Measurements from ENCODE around the gene RADIL. TPM values are rescaled to one million over a fixed set of nuclear protein-coding genes. Genes with fewer than 3 reads are reported as not detected.

Gene RADIL
- total and polyA plus RNA-seq, 3 donors from 2014 or later, result 24.3 to 29.7 (median 25.6) TPM

DNA sequence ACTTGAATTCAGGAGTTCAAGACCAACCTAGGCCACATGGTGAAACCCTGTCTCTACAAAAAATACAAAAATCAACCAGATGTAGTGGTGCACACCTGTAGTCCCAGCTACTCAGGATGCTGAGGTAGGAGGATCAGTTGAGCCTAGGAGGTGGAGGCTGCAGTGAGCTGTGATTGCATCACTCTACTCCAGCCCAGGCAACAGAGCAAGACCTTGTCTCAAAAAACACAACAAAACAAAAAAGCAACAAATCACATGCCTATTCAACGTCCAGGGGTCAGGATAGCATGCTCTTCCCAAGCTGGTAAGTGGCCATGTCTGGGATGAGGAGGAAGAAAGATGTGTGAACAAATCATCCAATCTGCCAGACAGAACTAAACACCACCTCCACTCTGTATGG lies 6.2 kb upstream of the RADIL start:
- 42 to 60% methylated on average over 1 of the region's 1 CpG for WGBS, 2 donors
- intact Hi-C loops (cut with DNase I; ENCODE audit: low total_unique reads), result loop anchor here (10.0 kb wide), 1 partner anchor 85 kb away; no protein-coding TSS in a partner anchor
- TF ChIP-seq, protein P1, sequence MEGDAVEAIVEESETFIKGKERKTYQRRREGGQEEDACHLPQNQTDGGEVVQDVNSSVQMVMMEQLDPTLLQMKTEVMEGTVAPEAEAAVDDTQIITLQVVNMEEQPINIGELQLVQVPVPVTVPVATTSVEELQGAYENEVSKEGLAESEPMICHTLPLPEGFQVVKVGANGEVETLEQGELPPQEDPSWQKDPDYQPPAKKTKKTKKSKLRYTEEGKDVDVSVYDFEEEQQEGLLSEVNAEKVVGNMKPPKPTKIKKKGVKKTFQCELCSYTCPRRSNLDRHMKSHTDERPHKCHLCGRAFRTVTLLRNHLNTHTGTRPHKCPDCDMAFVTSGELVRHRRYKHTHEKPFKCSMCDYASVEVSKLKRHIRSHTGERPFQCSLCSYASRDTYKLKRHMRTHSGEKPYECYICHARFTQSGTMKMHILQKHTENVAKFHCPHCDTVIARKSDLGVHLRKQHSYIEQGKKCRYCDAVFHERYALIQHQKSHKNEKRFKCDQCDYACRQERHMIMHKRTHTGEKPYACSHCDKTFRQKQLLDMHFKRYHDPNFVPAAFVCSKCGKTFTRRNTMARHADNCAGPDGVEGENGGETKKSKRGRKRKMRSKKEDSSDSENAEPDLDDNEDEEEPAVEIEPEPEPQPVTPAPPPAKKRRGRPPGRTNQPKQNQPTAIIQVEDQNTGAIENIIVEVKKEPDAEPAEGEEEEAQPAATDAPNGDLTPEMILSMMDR (IDR thresholded peaks at IDR 0.05), result no peak
- no peak for TF ChIP-seq POLR2A (IDR thresholded peaks at IDR 0.05)
- H3K36me3 ChIP-seq (ENCODE audit: low read depth, missing control alignments), result no peaks in the 10 kb centered on the region
- no peak for DNase-seq
- no peaks in the 10 kb centered on the region for H3K27me3 ChIP-seq
- H3K4me3 ChIP-seq, result no peak overlapping the region
- H3K27ac ChIP-seq, result no peak overlapping the region
- H3K9me3 ChIP-seq, result no peaks in the 10 kb centered on the region
- no peaks in the 10 kb centered on the region for H3K4me1 ChIP-seq

DNA sequence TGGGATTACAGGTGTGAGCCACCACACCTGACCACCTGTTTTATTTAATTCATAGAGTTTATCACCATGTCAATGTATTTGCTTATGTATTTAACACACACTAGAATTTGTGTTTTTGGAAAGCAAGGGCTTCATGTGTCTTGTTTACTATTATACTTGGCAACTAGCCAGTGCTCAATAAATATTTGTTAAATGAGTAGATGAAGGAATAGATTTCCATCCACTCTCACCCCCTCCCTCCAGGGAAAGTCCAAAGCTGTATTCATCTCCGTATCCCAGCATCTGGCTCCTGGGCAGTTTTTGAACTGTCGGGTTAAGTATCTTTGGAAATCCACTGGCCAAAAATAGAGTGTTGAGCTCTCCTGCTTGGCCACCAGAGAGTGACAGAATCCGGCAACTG lies 4.6 kb upstream of the RADIL start:
- H3K4me3 ChIP-seq, result no peak overlapping the region
- intact Hi-C loops (cut with DNase I; ENCODE audit: low total_unique reads), result loop anchor here (10.0 kb wide), 1 partner anchor 83 kb away; no protein-coding TSS in a partner anchor
- WGBS, 2 donors, result 72 to 77% methylated on average over 3 of the region's 3 CpGs
- no peaks in the 10 kb centered on the region for H3K36me3 ChIP-seq (ENCODE audit: low read depth, missing control alignments)
- H3K4me1 ChIP-seq, result no peaks in the 10 kb centered on the region
- no peak for TF ChIP-seq POLR2A (IDR thresholded peaks at IDR 0.05)
- TF ChIP-seq, protein P1 (IDR thresholded peaks at IDR 0.05), result no peak
- H3K9me3 ChIP-seq, result no peaks in the 10 kb centered on the region
- no peak for DNase-seq
- no peaks in the 10 kb centered on the region for H3K27me3 ChIP-seq
- H3K27ac ChIP-seq, result no peak overlapping the region

DNA sequence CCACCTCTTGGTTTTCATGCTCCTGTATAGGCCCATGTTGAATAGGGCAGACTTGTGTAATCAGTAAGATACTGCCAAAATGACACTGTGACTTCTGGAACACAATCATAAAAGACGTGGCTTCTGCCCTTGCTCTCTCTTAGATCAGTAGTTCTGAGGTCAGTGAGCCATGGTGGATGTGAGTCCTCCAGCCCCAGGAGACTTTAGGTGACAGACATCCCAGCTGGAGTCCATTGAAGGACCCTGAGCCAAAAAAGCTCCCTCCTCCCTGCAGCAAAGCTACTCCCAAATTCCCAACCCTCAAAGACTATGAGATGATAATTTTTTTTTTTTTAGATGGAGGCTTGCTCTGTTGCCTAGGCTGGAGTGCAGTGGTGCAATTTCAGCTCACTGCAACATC lies 3.2 kb upstream of the RADIL start:
- TF ChIP-seq POLR2A (IDR thresholded peaks at IDR 0.05), result no peak
- TF ChIP-seq, protein P1 (IDR thresholded peaks at IDR 0.05), result no peak
- Histone ChIP-seq H3K27me3 (no peaks in the 10 kb centered on the region), H3K27ac (no peak overlapping the region), H3K36me3 (ENCODE audit: low read depth, missing control alignments) (no peaks in the 10 kb centered on the region), H3K9me3 (no peaks in the 10 kb centered on the region), H3K4me3 (no peak overlapping the region), H3K4me1 (peaks cover 9% of the 10 kb centered on the region)
- intact Hi-C loops (cut with DNase I; ENCODE audit: low total_unique reads), result loop anchor here (10.0 kb wide), 1 partner anchor 82 kb away; no protein-coding TSS in a partner anchor
- DNase-seq, result no peak
- WGBS, 2 donors, result 78 to 82% methylated on average over 1 of the region's 1 CpG

DNA sequence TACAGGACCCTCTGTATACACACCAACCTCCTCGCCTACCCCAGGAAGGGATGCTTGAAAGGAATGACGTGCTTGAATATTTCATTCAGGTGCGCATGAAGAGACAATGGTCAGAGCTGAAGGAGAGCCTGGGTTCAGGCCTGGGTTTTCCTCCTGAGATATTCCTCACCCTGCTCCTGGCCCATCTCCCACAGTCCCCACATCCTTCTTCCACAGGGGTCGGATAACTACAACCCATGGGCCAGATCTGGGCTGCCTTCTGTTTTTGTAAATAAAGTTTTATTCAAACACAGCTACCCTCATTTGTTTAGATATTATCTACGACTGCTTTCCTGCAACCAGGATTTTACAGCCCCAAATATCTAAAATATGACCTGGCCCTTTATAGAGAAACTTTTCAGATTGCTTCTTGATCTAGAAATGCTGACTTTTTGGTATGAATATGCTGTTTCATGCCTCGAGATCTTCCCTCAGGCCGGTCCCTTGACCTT lies 1.8 kb upstream of the RADIL start:
- WGBS, 2 donors, result 87 to 91% methylated on average over 7 of the region's 7 CpGs

More for the DNA sequence above, 1.8 kb upstream of the RADIL start:
- no peak overlapping the region for H3K27ac ChIP-seq
- H3K4me1 ChIP-seq, result peaks cover 11% of the 10 kb centered on the region
- H3K4me3 ChIP-seq, result no peak overlapping the region
- H3K9me3 ChIP-seq, result no peaks in the 10 kb centered on the region
- no peaks in the 10 kb centered on the region for H3K27me3 ChIP-seq
- DNase-seq, result no peak
- TF ChIP-seq, protein P1 (IDR thresholded peaks at IDR 0.05), result no peak
- TF ChIP-seq POLR2A (IDR thresholded peaks at IDR 0.05), result no peak
- intact Hi-C loops (cut with DNase I; ENCODE audit: low total_unique reads), result loop anchor here (10.0 kb wide), 1 partner anchor 81 kb away; no protein-coding TSS in a partner anchor
- no peaks in the 10 kb centered on the region for H3K36me3 ChIP-seq (ENCODE audit: low read depth, missing control alignments)
